ENCODE measurements around the gene SH3RF1. TPM values are rescaled to one million over a fixed set of nuclear protein-coding genes. Genes with fewer than 3 reads are reported as not detected.

The SH3RF1 gene
- total RNA-seq, 2 donors from 2014 or later, result 7.8 to 12.4 TPM

GRCh38 chr4:169248645-169249044 is 22.1 kb downstream of the SH3RF1 start:
- DNase-seq (ENCODE audit: low spot score), result no peak
- TF ChIP-seq CTCF (IDR thresholded peaks at IDR 0.05), result no peak
- no peaks in the 10 kb centered on the region for H3K9me3 ChIP-seq
- H3K27me3 ChIP-seq, result no peaks in the 10 kb centered on the region
- H3K36me3 ChIP-seq, result no peaks in the 10 kb centered on the region
- peaks cover 0 to 34% of the 10 kb centered on the region in 2 donors for H3K4me1 ChIP-seq
- H3K27ac ChIP-seq, result no peak overlapping the region
- no peak overlapping the region for H3K4me3 ChIP-seq

- peaks cover 0 to 24% of the 10 kb centered on the region in 2 donors for H3K4me1 ChIP-seq
- no peak for TF ChIP-seq CTCF (IDR thresholded peaks at IDR 0.05)
- no peak for DNase-seq (ENCODE audit: low spot score)
- no peak overlapping the region for H3K27ac ChIP-seq
- H3K4me3 ChIP-seq, result no peak overlapping the region
- H3K9me3 ChIP-seq, result no peaks in the 10 kb centered on the region
- no peaks in the 10 kb centered on the region for H3K27me3 ChIP-seq
- H3K36me3 ChIP-seq, result no peaks in the 10 kb centered on the region
These were observed 23.8 kb downstream of the SH3RF1 start for GRCh38 chr4:169246957-169247396.

GRCh38 chr4:169246279-169246678 is 24.5 kb downstream of the SH3RF1 start:
- TF ChIP-seq CTCF (IDR thresholded peaks at IDR 0.05), result no peak
- Histone ChIP-seq H3K4me3 (no peak overlapping the region), H3K9me3 (no peaks in the 10 kb centered on the region), H3K4me1 (peaks cover 0 to 27% of the 10 kb centered on the region in 2 donors), H3K27me3 (no peaks in the 10 kb centered on the region), H3K27ac (no peak overlapping the region), H3K36me3 (no peaks in the 10 kb centered on the region)
- no peak for DNase-seq (ENCODE audit: low spot score)

- no peak for TF ChIP-seq CTCF (IDR thresholded peaks at IDR 0.05)
- no peaks in the 10 kb centered on the region for H3K27me3 ChIP-seq
- no peak overlapping the region for H3K4me3 ChIP-seq
- H3K27ac ChIP-seq, result no peak overlapping the region
- no peak for DNase-seq (ENCODE audit: low spot score)
- no peaks in the 10 kb centered on the region for H3K9me3 ChIP-seq
- H3K4me1 ChIP-seq, result peaks cover 0 to 28% of the 10 kb centered on the region in 2 donors
- H3K36me3 ChIP-seq, result no peaks in the 10 kb centered on the region
These were observed 25.7 kb downstream of the SH3RF1 start for GRCh38 chr4:169245061-169245460.

- H3K9me3 ChIP-seq, result no peaks in the 10 kb centered on the region
- no peak overlapping the region for H3K27ac ChIP-seq
- no peaks in the 10 kb centered on the region for H3K36me3 ChIP-seq
- no peaks in the 10 kb centered on the region for H3K27me3 ChIP-seq
- DNase-seq (ENCODE audit: low spot score), result no peak
- peaks cover 0 to 31% of the 10 kb centered on the region in 2 donors for H3K4me1 ChIP-seq
- no peak for TF ChIP-seq CTCF (IDR thresholded peaks at IDR 0.05)
- no peak overlapping the region for H3K4me3 ChIP-seq
These were observed 26.7 kb downstream of the SH3RF1 start for GRCh38 chr4:169243825-169244609.

Data from right atrium auricular region (tissue), 2 donors.